ENCODE data around the gene ACTR2.

Gene ACTR2

GRCh38 chr2:65281627-65282351 lies 54.2 kb downstream of the ACTR2 start:
- no peak for DNase-seq

DNA sequence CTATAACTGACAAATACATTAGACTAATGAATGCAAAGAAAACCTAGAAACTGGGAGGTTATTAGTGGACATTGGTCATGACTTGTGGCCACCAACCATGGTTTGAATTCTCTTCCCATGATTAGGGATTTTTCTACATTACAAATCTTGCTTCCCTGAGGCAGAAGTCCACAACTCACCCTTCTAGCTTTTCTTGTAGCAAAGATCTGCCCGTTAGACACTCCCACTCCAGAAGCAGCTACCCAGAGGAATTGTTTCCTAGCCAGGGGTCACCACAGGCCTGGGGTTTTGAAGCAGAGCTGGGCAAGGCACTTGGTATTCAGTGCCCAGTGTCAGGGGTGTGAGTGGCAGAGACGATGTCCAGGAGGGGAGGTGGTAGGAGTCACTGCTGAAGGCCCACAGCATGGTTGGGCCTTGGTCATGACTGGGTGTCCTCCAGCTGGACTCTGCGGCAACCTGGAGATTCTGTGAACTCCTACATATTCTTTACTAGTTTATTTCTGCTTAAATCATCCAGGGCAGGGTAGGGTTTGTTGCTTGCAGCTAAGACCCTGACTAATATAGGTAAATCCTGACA lies 54.9 kb downstream of the ACTR2 start:
- no peak for DNase-seq

DNA sequence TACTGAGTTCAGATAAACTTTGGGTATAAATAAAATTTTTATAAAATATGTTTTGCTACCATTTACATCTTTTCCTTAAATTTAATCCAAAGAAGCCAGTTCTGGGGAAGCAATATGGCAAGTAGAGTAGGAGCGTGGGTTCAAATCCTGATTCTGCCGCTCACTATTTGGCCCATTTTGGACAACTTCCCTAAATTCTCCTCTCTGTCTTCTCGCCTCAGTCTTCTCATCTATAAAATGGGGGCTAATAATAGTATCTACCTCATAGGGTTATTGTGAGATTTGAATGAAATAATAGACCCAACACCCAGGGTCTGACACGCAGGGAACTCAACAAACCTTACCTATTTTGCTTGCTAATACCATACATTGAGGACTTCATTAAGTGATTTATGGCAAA lies 59.7 kb downstream of the ACTR2 start:
- no peak for DNase-seq

- no peak for DNase-seq
These were observed 63.8 kb downstream of the ACTR2 start for GRCh38 chr2:65291216-65292105.

DNA sequence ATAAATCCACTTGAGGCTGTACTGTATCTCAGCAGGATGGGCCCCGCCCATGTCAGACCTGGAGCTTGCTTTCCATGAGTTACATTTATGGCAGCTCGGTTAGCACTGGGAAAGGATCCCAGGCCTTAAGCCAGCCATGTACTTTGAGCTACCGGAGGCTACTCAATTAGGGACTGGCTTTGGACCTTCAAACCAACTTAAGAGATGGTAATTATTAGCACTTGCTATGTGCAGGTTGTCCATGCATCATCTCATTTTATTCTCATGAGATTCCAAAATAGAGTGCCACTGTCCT lies 64.4 kb downstream of the ACTR2 start:
- no peak for DNase-seq

GRCh38 chr2:65292461-65293011 lies 64.9 kb downstream of the ACTR2 start:
- no peak for DNase-seq

DNA sequence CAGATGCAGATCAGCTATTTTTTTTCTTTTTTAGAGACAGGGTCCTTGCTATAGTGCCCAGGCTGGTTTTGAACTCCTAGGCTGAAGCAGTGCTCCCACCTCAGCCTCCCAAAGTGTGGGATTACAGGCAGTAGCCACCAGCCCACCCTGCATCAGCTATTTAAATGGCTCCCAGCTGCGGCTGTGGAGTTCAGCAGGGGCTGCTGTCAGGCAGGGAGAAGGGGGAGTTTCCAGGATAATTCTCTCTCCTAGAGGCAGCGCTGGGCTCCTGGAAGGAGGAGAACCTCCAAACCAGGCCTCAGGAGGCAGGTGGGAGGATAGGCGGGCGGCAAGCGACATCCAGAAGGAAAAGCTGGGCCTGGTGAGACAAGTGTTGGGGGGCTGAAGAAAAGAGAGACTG lies 65.7 kb downstream of the ACTR2 start:
- DNase-seq, result no peak

GRCh38 chr2:65294136-65294535 lies 66.5 kb downstream of the ACTR2 start:
- DNase-seq, result no peak

DNA sequence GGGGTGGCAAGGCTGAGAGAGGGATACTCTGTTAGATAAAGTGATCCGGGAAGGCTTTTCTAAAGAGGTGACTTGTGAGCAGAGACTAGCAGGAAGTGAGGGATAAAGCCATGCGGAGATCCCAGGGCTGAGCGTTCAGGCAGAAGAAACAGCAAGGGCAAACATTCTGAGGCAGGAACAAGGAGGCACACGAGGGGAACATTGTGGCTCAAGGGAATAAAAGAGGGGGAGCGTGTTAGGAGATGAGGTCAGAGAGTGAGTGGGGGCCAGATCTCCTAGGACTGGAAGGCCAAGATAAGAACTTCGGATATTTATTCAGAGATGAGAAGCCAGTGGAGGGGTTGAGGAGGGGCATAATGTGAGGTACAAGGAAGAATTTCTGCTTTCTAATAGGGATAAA lies 67.1 kb downstream of the ACTR2 start:
- no peak for DNase-seq

- DNase-seq, result no peak
These were observed 69.3 kb downstream of the ACTR2 start for GRCh38 chr2:65296971-65297370.

DNA sequence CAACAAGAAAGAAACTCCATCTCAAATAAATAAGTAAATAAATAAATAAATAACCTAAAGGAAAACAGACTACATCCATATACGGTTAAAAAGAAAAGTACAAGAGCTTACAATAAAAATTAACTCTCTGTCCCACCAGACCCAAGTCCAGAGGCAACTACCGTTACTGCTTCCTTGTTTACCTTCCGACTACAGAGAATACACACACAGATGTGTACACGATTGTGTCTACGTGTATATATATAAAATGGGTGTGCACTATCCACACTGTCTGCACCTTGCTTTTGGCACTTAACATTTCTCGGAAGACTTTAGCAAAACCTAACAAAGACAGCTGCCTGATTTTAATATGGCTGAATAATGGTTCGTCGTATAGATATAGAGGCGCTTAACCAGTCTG lies 69.9 kb downstream of the ACTR2 start:
- DNase-seq, result no peak

GRCh38 chr2:65298089-65298488 lies 70.5 kb downstream of the ACTR2 start:
- no peak for DNase-seq

DNA sequence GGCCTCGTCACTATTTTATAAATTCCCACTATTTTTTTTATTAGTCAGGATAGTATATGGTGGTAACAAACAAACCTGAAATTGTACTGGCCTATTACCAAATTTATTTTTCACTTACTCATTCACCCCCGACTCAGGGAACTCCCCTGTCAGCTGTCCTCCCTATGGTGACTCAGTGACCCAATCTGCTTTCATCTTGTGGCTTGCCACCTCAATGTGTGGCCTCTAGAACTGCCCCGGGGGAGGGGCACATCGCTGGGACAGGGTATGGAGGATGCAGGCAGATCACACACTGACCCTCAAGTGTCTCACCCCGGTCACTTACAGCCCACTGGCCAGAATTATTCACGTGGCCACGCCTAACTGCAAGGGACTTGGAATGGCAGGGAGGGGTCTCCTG lies 71.6 kb downstream of the ACTR2 start:
- DNase-seq, result no peak

DNA sequence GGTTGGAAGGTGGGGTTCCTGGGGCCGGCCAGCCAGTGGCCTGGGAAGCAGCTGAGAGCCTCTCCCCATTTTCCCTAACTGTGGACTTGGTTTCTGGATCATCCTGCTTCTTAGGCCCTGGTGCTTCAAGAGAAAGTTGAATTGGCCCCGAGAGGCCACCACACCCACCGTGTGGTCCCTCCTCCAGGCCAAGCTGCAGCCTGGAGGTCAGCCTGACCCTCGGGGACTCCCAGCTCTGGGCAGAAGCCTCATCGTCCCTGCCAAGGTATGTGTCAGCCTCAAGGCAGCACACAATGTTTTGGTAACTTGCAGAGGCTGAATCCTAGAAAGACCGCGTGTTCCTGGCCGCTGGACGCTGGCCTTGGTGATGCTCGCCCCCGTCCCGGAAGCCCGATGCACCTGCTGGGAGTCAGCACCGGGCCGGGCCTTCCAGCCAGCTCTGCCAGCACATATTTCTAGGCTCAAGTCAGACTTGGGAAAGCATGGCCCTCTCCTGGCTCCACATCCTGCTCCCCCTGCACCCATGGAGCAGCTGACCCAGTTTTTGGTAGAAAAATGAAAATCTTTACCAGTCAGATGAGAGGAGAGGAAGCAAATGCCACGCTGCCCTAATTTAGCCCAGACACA lies 72.6 kb downstream of the ACTR2 start:
- DNase-seq, result no peak

- DNase-seq, result no peak
These were observed 73.4 kb downstream of the ACTR2 start for GRCh38 chr2:65300761-65301711.

GRCh38 chr2:65305934-65306333 lies 78.3 kb downstream of the ACTR2 start:
- no peak for DNase-seq

DNA sequence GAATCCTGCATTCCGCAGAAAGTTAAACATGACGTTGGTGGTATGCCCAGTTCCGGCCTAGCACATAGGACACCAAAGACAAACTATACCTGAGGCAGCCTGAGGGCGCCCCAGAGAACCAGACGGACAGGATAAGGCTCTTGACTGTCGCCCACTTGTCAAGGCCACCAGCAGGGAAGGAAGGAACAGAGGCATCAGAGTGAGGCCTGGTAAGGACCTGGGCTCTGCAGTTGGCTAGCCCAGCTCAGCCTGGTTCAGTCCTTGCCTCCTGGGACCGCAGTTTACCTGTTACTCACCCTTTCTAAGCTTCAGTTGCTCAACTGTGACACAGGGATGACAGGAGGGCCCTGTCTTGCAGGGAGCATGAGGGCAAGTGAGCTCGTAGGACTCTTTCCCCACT lies 82.1 kb downstream of the ACTR2 start:
- peak; percentile 72 for DNase-seq

DNA sequence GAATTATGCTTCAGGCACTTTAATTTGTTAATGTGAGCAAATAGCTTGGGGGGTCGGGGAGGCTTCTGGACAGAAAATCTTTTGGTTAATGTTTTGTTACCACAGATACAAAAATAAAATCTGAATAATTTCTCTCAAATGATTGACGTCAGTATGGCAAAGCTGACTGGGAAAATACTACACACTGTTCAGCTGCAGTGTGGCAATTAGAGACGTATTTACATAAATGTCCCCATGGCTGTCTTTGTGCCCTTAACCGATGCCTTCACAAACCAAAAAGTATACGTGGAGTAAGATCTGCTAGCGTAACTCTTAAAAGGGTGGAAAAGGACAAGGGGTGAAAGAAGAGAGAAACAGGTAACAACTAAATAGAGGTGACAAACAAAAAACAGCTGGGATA lies 83.4 kb downstream of the ACTR2 start:
- no peak for DNase-seq

- no peak for DNase-seq
These were observed 84.0 kb downstream of the ACTR2 start for GRCh38 chr2:65311596-65311995.

DNA sequence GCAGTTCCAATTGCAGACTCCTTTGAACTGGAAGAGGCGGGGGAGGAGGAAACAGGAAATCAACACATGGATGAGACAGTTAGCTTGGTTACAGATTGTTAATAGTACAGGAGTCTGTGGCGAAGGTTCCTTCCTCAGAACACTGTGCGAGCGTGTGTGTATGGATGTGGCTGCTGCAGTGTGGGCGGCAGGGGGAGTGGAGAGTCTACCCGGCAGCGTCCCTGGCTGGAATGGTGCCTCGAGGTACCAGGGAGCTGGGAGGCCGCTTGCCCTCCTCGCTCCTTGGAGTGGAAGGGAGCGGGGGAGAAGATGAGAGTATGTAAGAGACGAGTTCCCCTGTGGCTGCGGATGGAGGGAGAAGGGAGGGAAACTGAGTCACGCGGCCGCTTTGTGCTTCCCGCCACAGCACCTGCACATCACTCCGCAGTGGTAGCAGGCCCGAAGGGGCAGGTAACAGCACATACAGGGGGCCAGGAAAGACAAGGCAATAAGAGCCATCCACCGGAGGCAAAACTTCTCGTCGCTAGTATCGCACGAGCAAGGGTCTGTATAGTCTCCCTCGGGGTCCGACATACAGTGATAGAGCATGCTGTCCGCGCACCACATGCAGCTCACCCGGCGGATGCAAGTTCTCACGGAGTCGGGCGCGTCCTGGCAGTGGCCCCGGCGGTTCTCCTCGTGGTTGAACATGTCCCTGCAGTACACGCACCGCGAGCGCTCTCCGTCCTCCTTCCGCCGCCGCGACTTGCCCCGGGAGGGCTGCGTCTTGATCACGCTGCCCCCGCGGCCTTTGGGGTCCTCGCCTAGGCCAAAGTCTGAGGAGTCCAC lies 85.7 kb downstream of the ACTR2 start:
- no peak for DNase-seq

- no peak for DNase-seq
These were observed 86.3 kb downstream of the ACTR2 start for GRCh38 chr2:65313954-65314256.
